ENCODE data around the gene CSRP1.

CSRP1 gene

GRCh38 chr1:201455098-201455497 lies 51.8 kb downstream of the CSRP1 start:
- DNase-seq (ENCODE audit: low read depth), result no peak
- no peak overlapping the region for H3K4me3 ChIP-seq (ENCODE audit: low read depth, low read length)
- TF ChIP-seq, protein P1, sequence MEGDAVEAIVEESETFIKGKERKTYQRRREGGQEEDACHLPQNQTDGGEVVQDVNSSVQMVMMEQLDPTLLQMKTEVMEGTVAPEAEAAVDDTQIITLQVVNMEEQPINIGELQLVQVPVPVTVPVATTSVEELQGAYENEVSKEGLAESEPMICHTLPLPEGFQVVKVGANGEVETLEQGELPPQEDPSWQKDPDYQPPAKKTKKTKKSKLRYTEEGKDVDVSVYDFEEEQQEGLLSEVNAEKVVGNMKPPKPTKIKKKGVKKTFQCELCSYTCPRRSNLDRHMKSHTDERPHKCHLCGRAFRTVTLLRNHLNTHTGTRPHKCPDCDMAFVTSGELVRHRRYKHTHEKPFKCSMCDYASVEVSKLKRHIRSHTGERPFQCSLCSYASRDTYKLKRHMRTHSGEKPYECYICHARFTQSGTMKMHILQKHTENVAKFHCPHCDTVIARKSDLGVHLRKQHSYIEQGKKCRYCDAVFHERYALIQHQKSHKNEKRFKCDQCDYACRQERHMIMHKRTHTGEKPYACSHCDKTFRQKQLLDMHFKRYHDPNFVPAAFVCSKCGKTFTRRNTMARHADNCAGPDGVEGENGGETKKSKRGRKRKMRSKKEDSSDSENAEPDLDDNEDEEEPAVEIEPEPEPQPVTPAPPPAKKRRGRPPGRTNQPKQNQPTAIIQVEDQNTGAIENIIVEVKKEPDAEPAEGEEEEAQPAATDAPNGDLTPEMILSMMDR (conservative IDR thresholded peaks at IDR 0.05; ENCODE audit: low read depth, low read length), result no peak

- H3K4me3 ChIP-seq (ENCODE audit: low read depth, low read length), result no peak overlapping the region
- TF ChIP-seq, protein P1 (conservative IDR thresholded peaks at IDR 0.05; ENCODE audit: low read depth, low read length), result no peak
- no peak for DNase-seq (ENCODE audit: low read depth)
These were observed 52.3 kb downstream of the CSRP1 start for GRCh38 chr1:201454608-201455007.

DNA sequence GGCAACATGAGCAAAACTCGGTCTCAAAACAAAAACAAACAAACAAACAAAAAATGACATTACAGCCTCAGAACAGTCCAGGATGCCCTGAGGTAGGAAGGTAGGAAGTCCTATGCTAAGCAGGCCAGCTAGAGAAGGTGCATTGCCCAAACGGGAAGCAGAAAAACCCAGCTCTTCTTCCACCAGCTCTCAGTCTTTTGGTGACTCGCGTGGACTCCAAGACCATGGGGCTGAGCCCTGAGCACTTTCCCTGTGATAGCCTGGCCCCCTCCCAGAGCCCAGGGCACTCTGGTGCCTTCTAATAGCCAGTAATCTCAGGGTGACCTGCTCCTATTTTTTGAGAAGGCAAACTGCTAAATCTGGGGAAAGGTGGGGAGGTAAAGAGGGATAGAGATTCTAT lies 54.1 kb downstream of the CSRP1 start:
- TF ChIP-seq, protein P1 (conservative IDR thresholded peaks at IDR 0.05; ENCODE audit: low read depth, low read length), result no peak
- no peak for DNase-seq (ENCODE audit: low read depth)
- H3K4me3 ChIP-seq (ENCODE audit: low read depth, low read length), result no peak overlapping the region

DNA sequence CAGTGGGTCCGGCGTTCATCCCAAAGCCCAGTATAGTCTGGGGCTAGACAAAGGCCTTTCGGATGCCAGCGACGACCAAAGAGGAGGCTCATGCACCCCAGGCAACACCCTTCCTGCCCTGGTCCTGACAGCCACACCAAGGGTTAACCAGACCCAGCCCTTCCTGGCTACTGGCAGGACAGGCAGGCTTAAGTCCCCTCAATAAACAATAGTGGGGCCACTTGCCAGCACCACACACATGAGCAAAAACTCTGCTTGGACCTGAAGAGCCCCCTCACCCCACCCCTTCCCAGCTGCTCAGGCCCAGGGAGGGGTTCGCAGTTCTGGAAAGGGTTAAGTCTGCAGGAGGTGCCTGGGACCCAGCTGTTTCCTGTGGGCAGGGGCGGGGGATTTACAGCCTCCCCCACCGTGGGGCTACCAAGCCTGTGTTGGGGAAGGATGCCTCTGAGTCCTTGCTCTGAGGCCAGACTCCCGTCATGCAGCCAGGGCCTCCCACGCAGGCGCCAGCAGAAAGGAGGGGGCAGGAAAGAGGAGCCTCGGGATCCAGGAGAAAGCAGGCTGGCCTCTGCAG lies 56.1 kb downstream of the CSRP1 start:
- TF ChIP-seq, protein P1 (conservative IDR thresholded peaks at IDR 0.05; ENCODE audit: low read depth, low read length), result no peak
- DNase-seq (ENCODE audit: low read depth), result peak; percentile 73
- no peak overlapping the region for H3K4me3 ChIP-seq (ENCODE audit: low read depth, low read length)

DNA sequence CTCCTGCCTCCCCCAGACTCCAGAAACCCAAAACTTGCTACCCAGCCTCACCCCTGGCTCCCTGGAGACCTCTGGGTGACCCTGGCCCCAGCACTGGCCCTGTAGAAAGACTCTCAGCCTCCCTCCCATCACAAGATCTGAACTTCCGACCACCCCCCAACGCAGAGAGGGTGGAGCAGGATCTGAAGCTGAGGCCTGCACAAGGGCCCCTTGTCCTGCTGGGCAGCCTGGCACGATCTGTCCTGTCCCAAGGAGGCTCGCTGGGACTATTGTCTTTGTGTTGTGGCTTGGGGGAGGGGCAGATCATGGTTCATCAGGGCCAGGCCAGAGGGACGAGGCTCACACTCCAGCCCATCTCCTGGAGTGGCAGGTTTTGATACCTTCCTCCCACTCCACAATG lies 57.9 kb downstream of the CSRP1 start:
- no peak overlapping the region for H3K4me3 ChIP-seq (ENCODE audit: low read depth, low read length)
- no peak for DNase-seq (ENCODE audit: low read depth)
- TF ChIP-seq, protein P1 (conservative IDR thresholded peaks at IDR 0.05; ENCODE audit: low read depth, low read length), result no peak

- DNase-seq (ENCODE audit: low read depth), result peak; percentile 81
- TF ChIP-seq, protein P1 (conservative IDR thresholded peaks at IDR 0.05; ENCODE audit: low read depth, low read length), result peak; percentile 86
- H3K4me3 ChIP-seq (ENCODE audit: low read depth, low read length), result no peak overlapping the region
These were observed 58.7 kb downstream of the CSRP1 start for GRCh38 chr1:201447903-201448871.

Measured in choroid plexus epithelial cell (primary cell).